ENCODE measurements around the gene LTBP4. TPM values are rescaled to one million over a fixed set of nuclear protein-coding genes. Genes with fewer than 3 reads are reported as not detected.

The LTBP4 gene
- total RNA-seq, 3 donors from 2014 or later = 141 to 244 (median 160) TPM

DNA sequence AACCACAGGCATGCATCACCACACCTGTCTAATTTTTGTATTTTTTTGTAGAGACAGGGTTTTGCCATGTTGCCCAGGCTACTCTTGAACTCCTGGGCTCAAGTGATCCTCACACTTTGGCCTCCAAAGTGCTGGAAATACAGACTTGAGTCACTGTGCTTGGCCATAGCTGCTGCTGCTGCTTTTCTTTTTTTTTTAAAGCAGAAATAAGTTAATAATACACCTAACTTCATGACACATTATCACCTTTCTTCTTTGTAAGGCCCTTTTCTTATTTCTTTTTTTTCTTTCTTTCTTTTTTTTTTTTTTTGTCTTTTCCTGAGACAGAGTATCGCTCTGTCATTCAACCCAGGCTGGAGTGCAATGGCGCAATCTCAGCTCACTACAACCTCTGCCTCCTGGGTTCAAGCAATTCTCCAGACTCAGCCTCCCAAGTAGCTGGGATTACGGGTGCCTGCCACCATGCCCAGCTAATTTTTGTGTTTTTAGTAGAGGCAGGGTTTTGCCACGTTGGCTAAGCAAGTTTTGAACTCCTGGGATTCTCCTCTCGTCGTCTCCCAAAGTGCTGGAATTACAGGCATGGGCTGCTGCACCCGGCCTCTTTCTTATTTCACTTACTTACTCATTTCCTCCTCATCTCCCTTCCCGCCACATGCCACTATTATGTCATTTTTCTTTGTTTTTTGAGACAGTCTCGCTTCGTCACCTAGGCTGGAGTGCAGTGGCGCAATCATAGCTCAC is 15.8 kb upstream of the LTBP4 start:
- H3K36me3 ChIP-seq (ENCODE audit: low read depth) = no peaks in the 10 kb centered on the region
- no peak for ATAC-seq

DNA sequence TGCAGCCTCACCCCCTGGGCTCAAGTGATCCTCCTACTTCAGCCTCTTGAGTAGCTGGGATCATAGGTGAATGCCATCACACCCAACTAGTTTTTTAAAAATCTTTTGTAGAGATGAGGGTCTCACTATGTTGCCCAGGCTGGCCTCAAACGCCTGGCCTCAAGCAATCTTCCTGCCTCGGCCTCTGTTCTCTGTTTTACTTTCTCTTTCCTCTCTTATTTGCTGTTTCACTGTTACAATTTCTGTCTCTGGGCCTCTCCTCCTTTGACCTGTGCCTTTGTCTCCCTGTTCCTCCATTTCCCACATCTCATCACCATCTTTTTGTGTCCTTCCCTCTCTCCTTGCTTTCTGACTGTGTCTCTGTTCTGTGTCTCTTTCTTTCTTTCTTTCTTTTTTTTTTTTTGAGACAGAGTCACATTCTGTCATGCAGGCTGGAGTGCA is 15.2 kb upstream of the LTBP4 start:
- H3K9me3 ChIP-seq = no peaks in the 10 kb centered on the region
- DNase-seq (no peak), ATAC-seq (no peak)
- H3K4me3 ChIP-seq = no peak overlapping the region
- H3K36me3 ChIP-seq (ENCODE audit: low read depth) = no peaks in the 10 kb centered on the region
- intact Hi-C loops (cut with DNase I, micrococcal nuclease) = no loop called here
- no peaks in the 10 kb centered on the region for H3K4me1 ChIP-seq (ENCODE audit: low read depth)
- TF ChIP-seq, protein P1, sequence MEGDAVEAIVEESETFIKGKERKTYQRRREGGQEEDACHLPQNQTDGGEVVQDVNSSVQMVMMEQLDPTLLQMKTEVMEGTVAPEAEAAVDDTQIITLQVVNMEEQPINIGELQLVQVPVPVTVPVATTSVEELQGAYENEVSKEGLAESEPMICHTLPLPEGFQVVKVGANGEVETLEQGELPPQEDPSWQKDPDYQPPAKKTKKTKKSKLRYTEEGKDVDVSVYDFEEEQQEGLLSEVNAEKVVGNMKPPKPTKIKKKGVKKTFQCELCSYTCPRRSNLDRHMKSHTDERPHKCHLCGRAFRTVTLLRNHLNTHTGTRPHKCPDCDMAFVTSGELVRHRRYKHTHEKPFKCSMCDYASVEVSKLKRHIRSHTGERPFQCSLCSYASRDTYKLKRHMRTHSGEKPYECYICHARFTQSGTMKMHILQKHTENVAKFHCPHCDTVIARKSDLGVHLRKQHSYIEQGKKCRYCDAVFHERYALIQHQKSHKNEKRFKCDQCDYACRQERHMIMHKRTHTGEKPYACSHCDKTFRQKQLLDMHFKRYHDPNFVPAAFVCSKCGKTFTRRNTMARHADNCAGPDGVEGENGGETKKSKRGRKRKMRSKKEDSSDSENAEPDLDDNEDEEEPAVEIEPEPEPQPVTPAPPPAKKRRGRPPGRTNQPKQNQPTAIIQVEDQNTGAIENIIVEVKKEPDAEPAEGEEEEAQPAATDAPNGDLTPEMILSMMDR (IDR thresholded peaks at IDR 0.05) = no peak

More for the DNA sequence above, 15.8 kb upstream of the LTBP4 start:
- TF ChIP-seq, protein P1 (IDR thresholded peaks at IDR 0.05) = no peak
- no peak for DNase-seq
- intact Hi-C loops (cut with DNase I, micrococcal nuclease) = no loop called here
- Histone ChIP-seq H3K4me1 (ENCODE audit: low read depth) (no peaks in the 10 kb centered on the region), H3K9me3 (no peaks in the 10 kb centered on the region), H3K4me3 (no peak overlapping the region)

DNA sequence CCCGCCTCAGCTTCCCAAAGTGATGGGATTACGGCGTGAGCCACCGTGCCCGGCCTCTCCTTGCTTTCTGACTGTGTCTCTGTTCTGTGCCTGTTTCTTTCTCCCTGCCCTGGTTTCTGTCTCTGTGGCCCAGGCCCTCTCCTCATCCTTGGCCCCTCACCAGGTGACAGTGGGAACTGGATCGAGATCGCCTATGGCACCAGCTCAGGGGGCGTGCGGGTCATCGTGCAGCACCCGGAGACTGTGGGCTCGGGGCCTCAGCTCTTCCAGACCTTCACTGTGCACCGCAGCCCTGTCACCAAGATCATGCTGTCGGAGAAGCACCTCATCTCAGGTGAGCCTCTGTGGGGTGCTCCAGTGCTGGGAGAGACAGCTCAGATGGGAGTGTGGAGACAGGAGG is 14.6 kb upstream of the LTBP4 start:
- no peaks in the 10 kb centered on the region for H3K36me3 ChIP-seq (ENCODE audit: low read depth)
- intact Hi-C loops (cut with DNase I, micrococcal nuclease) = no loop called here
- ATAC-seq (no peak), DNase-seq (no peak)
- H3K4me1 ChIP-seq (ENCODE audit: low read depth) = no peaks in the 10 kb centered on the region
- H3K4me3 ChIP-seq = no peak overlapping the region
- TF ChIP-seq, protein P1 (IDR thresholded peaks at IDR 0.05) = no peak
- H3K9me3 ChIP-seq = no peaks in the 10 kb centered on the region

DNA sequence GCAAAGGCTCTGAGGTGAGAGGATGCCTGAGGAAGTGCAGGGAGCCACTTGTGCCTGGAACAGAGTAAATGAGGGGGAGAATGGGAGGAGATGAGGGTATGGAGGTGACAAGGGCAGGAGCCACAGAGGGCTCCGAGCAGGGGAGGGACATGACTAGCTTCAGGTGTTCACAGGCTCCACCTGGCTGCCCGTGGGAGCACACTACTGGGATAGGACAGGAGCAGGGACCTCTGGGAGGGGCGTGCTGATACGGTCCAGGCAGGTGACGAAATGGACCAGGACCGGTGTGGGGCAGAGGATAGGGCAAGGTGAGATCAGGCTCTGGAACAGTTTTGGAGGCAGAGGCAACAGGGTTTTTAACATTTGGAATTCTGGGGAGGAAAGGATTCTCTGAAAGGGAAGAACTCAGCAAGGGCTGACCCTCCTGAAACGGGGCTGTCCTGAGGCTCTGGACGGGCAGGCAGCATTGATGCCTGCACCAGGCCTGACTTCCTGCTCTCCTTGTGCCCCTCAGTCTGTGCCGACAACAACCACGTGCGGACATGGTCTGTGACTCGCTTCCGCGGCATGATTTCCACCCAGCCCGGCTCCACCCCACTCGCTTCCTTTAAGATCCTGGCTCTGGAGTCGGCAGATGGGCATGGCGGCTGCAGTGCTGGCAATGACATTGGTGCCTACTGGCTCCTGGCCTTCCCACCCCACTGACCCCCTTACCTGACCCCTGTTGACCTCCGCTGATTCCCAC is 12.9 kb upstream of the LTBP4 start:
- Histone ChIP-seq H3K4me1 (ENCODE audit: low read depth) (no peaks in the 10 kb centered on the region), H3K4me3 (no peak overlapping the region), H3K9me3 (no peaks in the 10 kb centered on the region), H3K36me3 (ENCODE audit: low read depth) (no peaks in the 10 kb centered on the region)
- DNase-seq = no peak
- intact Hi-C loops (cut with DNase I, micrococcal nuclease) = no loop called here
- ATAC-seq = no peak
- TF ChIP-seq, protein P1 (IDR thresholded peaks at IDR 0.05) = no peak

DNA sequence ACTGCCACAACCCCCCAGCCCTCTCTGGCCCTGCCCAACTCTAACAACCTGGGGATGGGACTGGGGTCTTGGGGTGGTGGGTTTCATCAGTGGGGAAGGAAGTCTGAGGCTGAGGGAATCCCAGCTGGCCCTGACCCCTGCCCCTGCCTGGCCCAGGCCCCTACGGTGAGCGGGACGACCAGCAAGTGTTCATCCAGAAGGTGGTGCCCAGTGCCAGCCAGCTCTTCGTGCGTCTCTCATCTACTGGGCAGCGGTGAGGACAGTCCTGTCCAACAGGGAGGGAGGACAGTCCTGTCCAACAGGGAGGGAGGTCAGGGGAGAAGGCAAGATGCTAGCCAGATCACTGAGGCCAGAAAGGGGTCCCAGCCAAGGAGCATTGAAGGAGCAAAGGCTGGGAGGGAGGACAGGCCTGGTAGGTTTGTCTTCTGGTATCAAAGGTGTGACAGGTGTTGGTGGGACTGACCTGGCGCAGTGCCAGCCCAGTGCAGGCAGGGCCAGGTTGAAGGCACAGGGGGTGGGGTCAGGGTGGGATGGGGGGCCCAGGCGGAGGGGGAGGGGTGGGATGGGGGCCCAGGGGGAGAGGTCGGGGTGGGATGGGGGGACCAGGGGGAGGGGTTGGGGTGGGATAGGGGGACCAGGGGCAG is 12.1 kb upstream of the LTBP4 start:
- H3K4me3 ChIP-seq = no peak overlapping the region
- no peaks in the 10 kb centered on the region for H3K36me3 ChIP-seq (ENCODE audit: low read depth)
- no peak for ATAC-seq
- no peaks in the 10 kb centered on the region for H3K9me3 ChIP-seq
- DNase-seq = no peak
- TF ChIP-seq, protein P1 (IDR thresholded peaks at IDR 0.05) = no peak
- intact Hi-C loops (cut with DNase I, micrococcal nuclease) = no loop called here
- H3K4me1 ChIP-seq (ENCODE audit: low read depth) = no peaks in the 10 kb centered on the region
